Spleen (tissue), 11 donors: ENCODE data around the gene CR2. TPM values are rescaled to one million over a fixed set of nuclear protein-coding genes. Genes with fewer than 3 reads are reported as not detected.
A peak's percentile ranks its signal among the peaks of the same experiment; 100 is the strongest.

ENCODE experiments used
- DNase-seq: peaks from one replicate; pipeline ENCODE4 v3.0.0-alpha.2; 2020
- H3K27ac ChIP-seq, 8 donors: fragments of 200-600 bp; sonication (generic) in 7 of 8; 1 replicate in 4 of 8; 2 replicates in 4 of 8; pipeline versions ENCODE4 v1.5.0 to v1.8.0; 2016 to 2021; ENCODE audit warnings: inconsistent platforms in 4 of 8, mild to moderate bottlenecking in 4 of 8, moderate library complexity in 1 of 8
- H3K27me3 ChIP-seq, 7 donors: fragments of 200-600 bp; sonication (generic) in 6 of 7; replicated peaks in 1 of 7; 1 replicate in 4 of 7; 2 replicates in 3 of 7; pipeline versions ENCODE4 v1.5.0 to v1.8.0; 2016 to 2021; ENCODE audit warnings: inconsistent platforms in 3 of 7, mild to moderate bottlenecking in 1 of 7
- H3K36me3 ChIP-seq, 6 donors: fragments of 200-600 bp; sonication (generic) in 5 of 6; 1 replicate in 4 of 6; 2 replicates in 2 of 6; pipeline versions ENCODE4 v1.5.0 to v1.8.0; 2016 to 2021; ENCODE audit warnings: inconsistent platforms in 2 of 6
- H3K4me1 ChIP-seq, 6 donors: fragments of 200-600 bp; sonication (generic) in 5 of 6; 1 replicate in 3 of 6; 2 replicates in 3 of 6; pipeline versions ENCODE4 v1.5.0 to v1.8.0; 2016 to 2021; ENCODE audit warnings: inconsistent platforms in 3 of 6
- H3K4me3 ChIP-seq, 8 donors: fragments of 200-600 bp; sonication (generic) in 7 of 8; 1 replicate in 4 of 8; 2 replicates in 4 of 8; pipeline versions ENCODE4 v1.5.0 to v1.8.0; 2016 to 2021; ENCODE audit warnings: inconsistent platforms in 4 of 8, mild to moderate bottlenecking in 4 of 8, moderate library complexity in 2 of 8
- H3K9me3 ChIP-seq, 8 donors: fragments of 200-600 bp; sonication (generic) in 7 of 8; 1 replicate in 4 of 8; 2 replicates in 4 of 8; pipeline versions ENCODE4 v1.5.0 to v1.8.0; 2016 to 2021; ENCODE audit warnings: inconsistent platforms in 4 of 8
- CTCF ChIP-seq, 11 experiments: fragments of 200-600 bp in 7 of 11; fragments of 450-650 bp in 4 of 11; sonication (generic) in 4 of 11; IDR thresholded peaks in 8 of 11; conservative IDR thresholded peaks in 3 of 11; 1 replicate in 7 of 11; 2 replicates in 4 of 11; pipeline versions ENCODE4 v1.4.0 to v1.8.0; 2016 to 2021; ENCODE audit warnings: antibody characterized with exemption in 11 of 11, inconsistent platforms in 4 of 11, mild to moderate bottlenecking in 1 of 11
- POLR2A ChIP-seq, 3 donors: fragments of 450-650 bp; IDR thresholded peaks; one replicate each; pipeline ENCODE4 v1.5.1; 2017; ENCODE audit warnings: antibody characterized with exemption in 3 of 3, mild to moderate bottlenecking in 1 of 3
- POLR2AphosphoS5 ChIP-seq, 3 donors: sonication (generic); formaldehyde crosslinking; IDR thresholded peaks; one replicate each; pipeline ENCODE4 v1.5.1; 2017; ENCODE audit warnings: antibody characterized with exemption in 3 of 3
- WGBS, 5 donors: extraction: QIAGEN DNeasy Blood & Tissue Kit in 3 of 5; methylation state at CpG; one replicate each; pipeline versions ENCODE4 v1.1.5 to v1.1.7; 2013 to 2018; 5-methylcytosine and 5-hydroxymethylcytosine counted together
- intact Hi-C: fragments of 100-400 bp; cut with DNase I; formaldehyde crosslinking; loops from one replicate; pipeline ENCODE4 v1.15.0; 2023; ENCODE audit warnings: low total_unique reads
- polyA plus RNA-seq, 3 donors: library from polyadenylated mRNA; stranded (reverse); fragments of 200-250 nt; gene quantifications; one replicate each; pipeline ENCODE4 v1.2.1, GENCODE V29; 2013
- total RNA-seq, 7 donors: library from RNA; depleted of rRNA in 3 of 7; stranded (reverse); fragments of >200 nt in 3 of 7; fragmentation: NEBNext Ultra II Directional in 4 of 7; extraction: Animal tissue kit (Norgen Biotek cat#: 25700) in 4 of 7; gene quantifications; one replicate each; pipeline versions ENCODE4 v1.1.0 to v1.2.1, GENCODE V29; 2016 to 2021
- donor health status: healthy with polysubstance abuse.
- donor health status: DM: no; HTN: no; CAD: no; lungs with moderate emphysema.
- donor health status: DM: no; HTN: no; CAD: no.
- donor health status: Bipolar disorder and iron deficiency.
- donor health status: healthy.
- donor health status: DM: no; HTN: no; CAD: no.
- donor health status: DM: yes; HTN: yes; CAD: no.

The CR2 gene
- total and polyA plus RNA-seq, 10 donors: 87.2 to 284 (median 140) TPM

DNA sequence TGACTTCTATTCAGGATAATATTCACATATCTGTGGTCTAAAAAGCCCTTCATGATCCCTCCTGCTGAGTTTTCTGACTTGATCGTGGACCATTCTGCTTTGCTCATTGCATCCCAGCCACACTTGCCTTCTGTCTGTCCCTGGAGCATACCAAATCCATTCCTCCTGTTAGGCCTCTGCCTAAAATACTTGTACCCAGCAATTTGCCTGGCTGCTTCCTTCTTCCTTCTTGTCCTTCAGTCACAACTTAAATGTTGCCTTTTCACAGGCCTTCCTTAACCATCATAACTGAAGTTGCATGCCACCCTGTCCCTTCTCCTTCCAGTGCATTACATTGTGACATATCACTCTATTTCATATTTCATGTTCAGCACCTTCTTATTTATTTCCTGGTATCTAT lies 4.3 kb downstream of the CR2 start:
- 83 to 100% (median 90%) methylated on average over 1 of the region's 1 CpG for WGBS, 5 donors
- intact Hi-C loops: no loop called here
- H3K27me3 ChIP-seq: peaks cover 0 to 37% (median 17%) of the 10 kb centered on the region in 7 donors

DNA sequence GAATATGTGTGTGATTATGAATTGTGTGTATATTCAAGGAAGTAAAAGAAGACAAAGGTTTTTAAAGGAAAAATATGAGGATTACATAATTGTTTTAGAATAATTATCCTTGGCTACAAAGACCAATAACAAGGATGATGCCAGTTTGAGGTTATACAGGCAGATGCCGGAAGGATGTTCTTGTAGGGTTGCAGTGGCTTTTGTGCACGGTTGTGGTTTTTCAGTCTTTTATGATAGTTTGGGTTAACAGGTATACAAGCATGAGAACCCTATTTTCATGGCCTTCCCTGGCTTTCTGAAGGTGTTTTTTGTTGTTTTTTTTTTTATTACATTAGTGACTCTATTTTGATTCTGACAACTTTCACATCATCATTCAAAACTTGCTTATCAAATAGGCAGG lies 4.9 kb downstream of the CR2 start:
- 41 to 74% (median 58%) methylated on average over 2 of the region's 2 CpGs for WGBS, 5 donors
- H3K9me3 ChIP-seq: no peaks in the 10 kb centered on the region
- intact Hi-C loops: no loop called here
- H3K36me3 ChIP-seq: no peaks in the 10 kb centered on the region
- no peak for DNase-seq
- peaks cover 0 to 31% (median 12%) of the 10 kb centered on the region in 7 donors for H3K27me3 ChIP-seq
- peak overlapping the region in 4 of 8 donors; percentile 2 to 52 (median 26) for H3K27ac ChIP-seq
- no peak for TF ChIP-seq CTCF (IDR thresholded peaks at IDR 0.05 in 8 of 11, conservative IDR thresholded peaks at IDR 0.05 in 3 of 11)
- TF ChIP-seq POLR2A (IDR thresholded peaks at IDR 0.05): no peak
- TF ChIP-seq POLR2AphosphoS5 (IDR thresholded peaks at IDR 0.05): no peak
- peak overlapping the region in 1 of 8 donors; percentile 0 for H3K4me3 ChIP-seq
- peaks cover 9 to 92% (median 19%) of the 10 kb centered on the region in 6 donors for H3K4me1 ChIP-seq

More for the DNA sequence above, 4.3 kb downstream of the CR2 start:
- peaks cover 12 to 98% (median 20%) of the 10 kb centered on the region in 6 donors for H3K4me1 ChIP-seq
- no peaks in the 10 kb centered on the region for H3K36me3 ChIP-seq
- H3K27ac ChIP-seq: peak overlapping the region in 5 of 8 donors; percentile 2 to 52 (median 22)
- TF ChIP-seq CTCF (IDR thresholded peaks at IDR 0.05 in 8 of 11, conservative IDR thresholded peaks at IDR 0.05 in 3 of 11) (no peak), POLR2A (IDR thresholded peaks at IDR 0.05) (no peak), POLR2AphosphoS5 (IDR thresholded peaks at IDR 0.05) (no peak)
- no peaks in the 10 kb centered on the region for H3K9me3 ChIP-seq
- DNase-seq: no peak
- H3K4me3 ChIP-seq: peak overlapping the region in 1 of 8 donors; percentile 0

DNA sequence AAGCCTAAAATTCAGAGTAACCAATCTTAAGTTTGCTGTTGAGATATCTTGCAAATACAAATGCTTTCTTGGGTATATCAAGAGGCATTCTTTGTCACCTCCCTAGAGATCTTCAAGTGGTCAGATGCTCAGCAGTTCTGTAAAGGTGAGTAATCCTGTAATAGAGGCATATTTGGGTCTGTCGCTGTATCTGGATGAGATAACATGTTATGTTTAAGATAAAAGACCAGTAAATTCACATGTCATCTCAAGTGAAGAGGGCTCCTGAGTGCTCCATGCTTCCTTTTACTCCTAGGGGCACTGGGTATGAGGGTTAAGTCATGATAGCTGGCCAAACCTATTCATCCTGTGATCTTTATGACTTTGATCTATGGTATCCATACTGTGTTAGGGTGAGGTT lies 7.5 kb downstream of the CR2 start:
- Histone ChIP-seq H3K9me3 (no peaks in the 10 kb centered on the region), H3K4me3 (no peak overlapping the region), H3K4me1 (peaks cover 0 to 65% (median 7%) of the 10 kb centered on the region in 6 donors), H3K36me3 (peaks cover 0 to 5% (median 0%) of the 10 kb centered on the region in 6 donors), H3K27ac (peak overlapping the region in 1 of 8 donors; percentile 0), H3K27me3 (peaks cover 0 to 5% (median 0%) of the 10 kb centered on the region in 7 donors)
- intact Hi-C loops: no loop called here
- DNase-seq: no peak
- no peak for TF ChIP-seq CTCF (IDR thresholded peaks at IDR 0.05 in 8 of 11, conservative IDR thresholded peaks at IDR 0.05 in 3 of 11)
- TF ChIP-seq POLR2A (IDR thresholded peaks at IDR 0.05): no peak
- no peak for TF ChIP-seq POLR2AphosphoS5 (IDR thresholded peaks at IDR 0.05)
- 80 to 94% (median 86%) methylated on average over 1 of the region's 1 CpG for WGBS, 5 donors

DNA sequence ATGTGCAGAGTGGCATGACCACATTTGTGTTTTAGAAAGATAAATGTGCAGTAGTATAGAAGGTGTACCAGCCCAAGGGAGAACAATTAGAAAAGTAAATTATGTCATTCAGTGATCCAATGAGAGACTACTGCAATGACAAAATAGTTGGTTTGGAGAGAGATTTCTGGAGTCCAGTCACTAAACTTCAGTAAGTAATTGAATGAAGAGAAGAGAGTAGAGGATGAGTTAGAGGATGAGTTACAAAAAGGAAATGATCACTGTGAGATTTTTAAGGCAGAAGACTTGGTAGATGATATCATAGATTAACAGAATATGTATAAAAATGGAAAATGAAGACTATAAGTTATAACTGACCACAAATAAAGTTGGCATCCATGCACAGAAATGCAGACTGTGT lies 8.4 kb downstream of the CR2 start:
- H3K9me3 ChIP-seq: no peaks in the 10 kb centered on the region
- H3K4me3 ChIP-seq: no peak overlapping the region
- peaks cover 0 to 56% (median 7%) of the 10 kb centered on the region in 6 donors for H3K4me1 ChIP-seq
- TF ChIP-seq POLR2A (IDR thresholded peaks at IDR 0.05): no peak
- no peak for TF ChIP-seq CTCF (IDR thresholded peaks at IDR 0.05 in 8 of 11, conservative IDR thresholded peaks at IDR 0.05 in 3 of 11)
- no peak for TF ChIP-seq POLR2AphosphoS5 (IDR thresholded peaks at IDR 0.05)
- peaks cover 0 to 14% (median 0%) of the 10 kb centered on the region in 6 donors for H3K36me3 ChIP-seq
- DNase-seq: no peak
- intact Hi-C loops: no loop called here
- peaks cover 0 to 6% (median 0%) of the 10 kb centered on the region in 7 donors for H3K27me3 ChIP-seq
- no peak overlapping the region for H3K27ac ChIP-seq
